GM19324 (cell line): ENCODE results near the gene MRPL57.
"Not testable (repeated sequence)": the region's sequence is repeated elsewhere in the genome, so short reads cannot be mapped to it uniquely, and the experiment has no call there.

Experiments used
- ATAC-seq: cut with Tn5 transposase; IDR thresholded peaks from one replicate; pipeline ENCODE4 v1.9.1; 2021; ENCODE audit warnings: mild to moderate bottlenecking, moderate library complexity; ENCODE audit not compliant: unreplicated experiment, low FRiP score

The MRPL57 gene

GRCh38 chr13:21176215-21176981, at the start of gene MRPL57, which contains the start of gene SKA3:
TSS of gene MRPL57 (plus strand) at chr13:21176658. CDS start at chr13:21176917, 259 bp downstream.
TSS of gene SKA3 (minus strand) at chr13:21176552. CDS start at chr13:21176477, 75 bp downstream.
- peak; percentile 95 for ATAC-seq

DNA sequence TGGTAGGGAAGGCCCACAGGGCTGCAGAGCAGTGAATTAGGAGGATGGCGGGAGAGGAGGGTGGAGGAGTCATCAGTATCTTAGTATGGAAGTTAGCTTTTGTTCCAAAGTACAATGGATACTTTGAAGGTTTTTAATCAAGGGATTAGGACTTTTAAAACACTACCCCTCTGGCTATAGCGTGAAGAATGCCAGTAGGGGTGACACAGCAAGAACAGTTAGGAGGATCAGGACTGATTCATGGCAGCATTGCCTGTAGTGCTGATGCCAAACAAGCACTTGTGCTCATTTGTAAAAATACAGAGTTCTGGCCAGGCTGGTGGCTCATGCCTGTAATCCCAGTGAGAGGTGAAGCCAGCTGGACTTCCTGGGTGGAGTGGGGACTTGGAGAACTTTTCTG, 46.3 kb upstream of the MRPL57 start:
- no peak for ATAC-seq

DNA sequence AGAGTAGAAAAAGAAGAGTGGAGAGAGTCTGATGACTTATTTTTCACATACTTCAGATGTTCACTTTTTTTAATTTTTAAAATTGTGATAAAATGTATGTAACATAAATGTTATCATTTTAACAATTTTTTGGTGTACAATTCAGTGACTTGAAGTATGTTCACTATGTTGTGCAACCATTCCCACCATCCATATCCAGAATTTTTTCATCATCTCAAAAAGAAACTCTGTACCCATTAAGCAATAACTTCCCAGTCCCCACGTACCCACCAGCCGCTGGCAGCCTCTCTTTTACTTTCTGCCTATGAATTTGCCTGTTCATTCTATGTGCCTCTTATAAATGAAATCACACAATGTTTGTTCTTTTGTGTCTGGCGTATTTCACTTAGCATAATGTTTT, 43.4 kb upstream of the MRPL57 start:
- no peak for ATAC-seq

DNA sequence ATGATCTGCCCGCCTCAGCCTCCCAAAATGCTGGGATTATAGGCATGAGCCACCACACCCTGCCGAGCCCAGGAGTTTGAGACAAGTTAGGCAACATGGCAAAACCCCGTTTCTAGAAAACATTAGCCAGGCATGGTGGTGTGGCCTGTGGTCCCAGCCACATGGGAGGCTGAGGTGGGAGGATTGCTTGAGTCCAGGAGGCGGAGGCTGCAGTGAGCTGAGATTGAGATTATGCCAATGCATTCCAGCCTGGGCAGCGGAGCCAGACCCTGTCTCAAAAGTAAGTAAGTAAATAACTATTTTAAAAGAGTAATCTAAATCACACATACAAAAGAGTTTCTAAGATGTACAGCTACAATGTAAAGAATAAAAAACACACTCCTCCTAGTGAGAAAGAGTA, 42.0 kb upstream of the MRPL57 start:
- ATAC-seq, result no peak

DNA sequence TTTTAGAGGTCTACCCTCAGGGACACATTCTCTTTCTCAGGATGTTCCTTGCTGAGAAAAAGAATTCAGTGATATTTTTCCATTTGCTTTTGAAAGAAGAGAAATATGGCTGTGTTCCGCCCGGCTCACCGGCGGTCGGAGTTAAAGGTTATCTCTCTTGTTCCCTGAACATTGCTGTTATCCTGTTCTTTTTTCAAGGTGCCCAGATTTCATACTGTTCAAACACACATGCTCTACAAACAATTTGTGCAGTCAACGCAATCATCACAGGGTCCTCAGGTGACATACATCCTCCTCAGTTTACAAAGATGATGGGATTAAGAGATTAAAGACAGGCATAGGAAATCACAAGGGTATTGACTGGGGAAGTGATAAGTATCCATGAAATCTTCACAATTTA, 40.6 kb upstream of the MRPL57 start:
- not testable (repeated sequence) for ATAC-seq

DNA sequence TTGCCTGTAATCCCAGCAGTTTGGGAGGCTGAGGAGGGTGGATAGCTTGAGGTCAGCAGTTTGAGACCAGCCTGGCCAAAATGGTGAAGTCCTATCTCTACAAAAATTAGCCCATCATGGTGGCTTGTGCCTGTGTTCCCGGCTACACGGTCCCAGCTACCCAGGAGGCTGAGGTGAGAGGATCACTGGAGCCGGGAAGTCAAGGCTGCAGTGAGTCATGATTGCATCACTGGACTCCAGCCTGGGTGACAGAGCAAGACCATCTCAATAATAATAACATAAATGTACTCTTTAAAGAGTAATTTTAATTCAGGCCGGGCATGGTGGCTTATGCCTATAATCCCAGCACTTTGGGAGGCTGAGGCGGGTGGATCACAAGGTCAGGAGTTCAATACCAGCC, 38.8 kb upstream of the MRPL57 start:
- no peak for ATAC-seq

DNA sequence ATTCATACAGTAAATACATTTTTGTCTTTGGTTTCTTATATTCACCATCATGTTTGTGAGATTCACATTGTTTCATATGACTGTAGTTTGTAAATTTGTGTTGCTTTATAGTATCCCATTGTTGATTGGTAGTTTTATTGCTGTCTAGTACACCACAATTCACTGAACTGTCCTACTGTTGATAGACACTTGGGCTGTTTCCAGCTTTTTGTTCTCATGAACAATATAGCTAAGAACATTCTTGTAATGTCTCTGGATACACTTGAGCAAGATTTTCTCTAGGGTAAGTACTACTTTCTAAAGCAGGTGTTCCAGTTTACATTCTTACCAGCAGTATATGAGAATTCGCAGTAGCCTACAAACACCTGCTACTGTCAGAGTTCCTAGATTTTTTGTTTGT, 37.9 kb upstream of the MRPL57 start:
- ATAC-seq, result no peak

DNA sequence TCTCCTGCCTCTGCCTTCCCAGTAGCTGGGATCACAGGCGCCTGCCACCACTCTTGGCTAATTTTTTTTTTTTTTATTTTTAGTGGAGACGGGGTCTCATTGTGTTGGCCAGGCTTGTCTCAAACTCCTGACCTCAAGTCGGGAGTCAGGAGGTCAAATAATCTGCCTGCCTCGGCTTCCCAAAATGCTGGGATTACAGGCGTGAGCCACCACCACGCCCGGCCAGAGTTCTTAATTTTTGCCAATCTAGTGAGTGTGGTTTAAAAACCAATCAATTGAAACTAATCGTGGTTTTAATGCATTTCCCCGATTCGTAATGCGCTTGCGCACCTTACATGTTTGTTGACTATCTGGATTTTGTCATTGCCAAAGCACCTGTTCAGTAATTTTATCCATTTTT, 37.1 kb upstream of the MRPL57 start:
- ATAC-seq, result no peak

DNA sequence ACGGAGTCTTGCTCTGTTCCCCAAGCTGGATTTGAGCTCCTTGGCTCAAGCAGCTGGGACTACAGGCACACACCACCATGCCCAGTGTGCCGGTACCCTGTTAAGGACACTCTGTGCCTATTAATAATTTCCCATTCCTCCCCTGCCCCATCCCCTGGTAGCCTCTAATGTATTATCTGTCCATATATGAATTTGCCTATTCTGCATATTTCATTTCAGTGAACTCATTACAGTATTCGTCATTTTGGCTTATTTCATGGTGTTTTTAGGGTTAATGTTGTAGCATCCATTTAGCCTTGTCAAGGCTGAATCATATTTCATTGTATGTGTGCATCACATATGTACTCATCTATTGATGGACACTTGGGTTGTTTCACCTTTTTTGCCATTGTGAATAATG, 33.7 kb upstream of the MRPL57 start:
- ATAC-seq, result no peak

- no peak for ATAC-seq
These were observed 28.6 kb upstream of the MRPL57 start for GRCh38 chr13:21147827-21148226.

GRCh38 chr13:21148557-21149258, 27.8 kb upstream of the MRPL57 start:
- ATAC-seq, result no peak

GRCh38 chr13:21149568-21149967, 26.9 kb upstream of the MRPL57 start:
- no peak for ATAC-seq

DNA sequence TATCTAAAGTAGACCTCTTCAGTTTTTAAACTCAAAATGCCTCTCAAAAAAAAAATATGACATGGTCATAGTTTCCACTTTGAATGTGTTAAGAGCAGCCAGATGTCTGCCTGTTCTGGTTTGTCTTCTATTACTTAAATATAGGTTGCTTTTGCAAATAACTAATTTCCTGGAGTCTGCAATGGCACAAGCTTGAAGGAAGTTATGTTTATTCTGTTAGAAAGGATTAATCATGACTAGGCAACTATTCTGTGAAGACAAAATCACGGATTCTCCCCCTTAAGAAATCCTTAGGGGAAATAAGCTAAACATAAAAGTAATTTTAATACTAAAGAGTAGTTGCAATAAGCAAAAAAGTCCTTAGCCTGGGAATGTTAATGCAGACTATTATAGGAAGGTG, 26.4 kb upstream of the MRPL57 start:
- ATAC-seq, result no peak

- no peak for ATAC-seq
These were observed 24.1 kb upstream of the MRPL57 start for GRCh38 chr13:21152251-21152899.

GRCh38 chr13:21164631-21165030, 11.8 kb upstream of the MRPL57 start:
- ATAC-seq, result no peak

GRCh38 chr13:21165606-21166005, 10.9 kb upstream of the MRPL57 start:
- ATAC-seq, result not testable (repeated sequence)

DNA sequence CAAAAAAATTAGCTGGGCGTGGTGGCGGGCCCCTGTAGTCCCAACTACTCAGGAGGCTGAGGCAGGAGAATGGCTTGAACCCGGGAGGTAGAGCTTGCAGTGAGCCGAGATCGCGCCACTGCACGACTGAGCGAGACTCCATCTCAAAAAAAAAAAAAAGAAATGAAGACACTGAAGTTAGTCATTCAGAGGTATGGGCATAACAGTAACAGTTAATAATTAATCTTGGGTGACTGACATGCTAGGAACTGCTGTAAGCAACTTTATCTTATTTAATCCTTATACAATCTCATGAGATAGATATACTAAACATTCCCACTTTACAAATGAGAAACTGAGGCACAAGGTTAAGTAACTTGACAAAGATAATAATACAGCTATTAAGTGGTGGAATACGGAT, 5.0 kb upstream of the MRPL57 start:
- no peak for ATAC-seq

DNA sequence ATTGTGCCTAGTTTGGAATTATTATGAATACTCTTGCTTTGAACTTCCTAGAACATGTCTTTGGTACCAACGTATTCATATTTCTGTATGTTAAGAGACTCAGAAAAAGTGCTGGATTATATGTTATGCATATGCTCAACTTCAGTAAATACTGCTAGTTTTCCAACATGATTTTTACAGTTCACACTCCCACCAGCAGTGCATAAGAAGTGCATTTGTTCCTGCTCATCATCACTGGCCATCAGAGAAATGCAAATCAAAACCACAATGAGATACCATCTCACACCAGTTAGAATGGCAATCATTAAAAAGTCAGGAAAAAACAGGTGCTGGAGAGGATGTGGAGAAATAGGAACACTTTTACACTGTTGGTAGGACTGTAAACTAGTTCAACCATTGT, 2.7 kb upstream of the MRPL57 start:
- not testable (repeated sequence) for ATAC-seq

- no peak for ATAC-seq
These were observed 723 bp upstream of the MRPL57 start for GRCh38 chr13:21175656-21176214.

GRCh38 chr13:21176982-21177284, 475 bp downstream of the MRPL57 start:
- peak; percentile 32 for ATAC-seq

GRCh38 chr13:21181671-21182070, 5.2 kb downstream of the MRPL57 start:
- ATAC-seq, result no peak
